ENCODE data around the gene AIRE.
"Not testable (repeated sequence)": the region's sequence is repeated elsewhere in the genome, so short reads cannot be mapped to it uniquely, and the experiment has no call there.

AIRE gene

GRCh38 chr21:44291936-44292811 is 6.5 kb downstream of the AIRE start:
- DNase-seq (ENCODE audit: low spot score), result no peak

DNA sequence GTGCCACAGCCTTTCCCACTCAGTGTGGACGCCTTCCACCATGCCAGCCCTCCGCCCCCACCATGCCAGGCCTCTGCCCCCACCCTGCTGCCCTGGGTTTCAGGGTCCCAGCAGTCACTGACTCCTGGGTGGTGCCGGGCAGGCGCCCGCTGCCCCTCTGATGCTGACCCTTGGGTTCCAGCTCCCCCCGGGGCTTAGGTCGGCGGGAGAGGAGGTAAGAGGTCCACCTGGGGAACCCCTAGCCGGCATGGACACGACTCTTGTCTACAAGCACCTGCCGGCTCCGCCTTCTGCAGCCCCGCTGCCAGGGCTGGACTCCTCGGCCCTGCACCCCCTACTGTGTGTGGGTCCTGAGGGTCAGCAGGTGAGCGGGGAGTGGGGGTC is 7.1 kb downstream of the AIRE start:
- DNase-seq (ENCODE audit: low spot score), result no peak

DNA sequence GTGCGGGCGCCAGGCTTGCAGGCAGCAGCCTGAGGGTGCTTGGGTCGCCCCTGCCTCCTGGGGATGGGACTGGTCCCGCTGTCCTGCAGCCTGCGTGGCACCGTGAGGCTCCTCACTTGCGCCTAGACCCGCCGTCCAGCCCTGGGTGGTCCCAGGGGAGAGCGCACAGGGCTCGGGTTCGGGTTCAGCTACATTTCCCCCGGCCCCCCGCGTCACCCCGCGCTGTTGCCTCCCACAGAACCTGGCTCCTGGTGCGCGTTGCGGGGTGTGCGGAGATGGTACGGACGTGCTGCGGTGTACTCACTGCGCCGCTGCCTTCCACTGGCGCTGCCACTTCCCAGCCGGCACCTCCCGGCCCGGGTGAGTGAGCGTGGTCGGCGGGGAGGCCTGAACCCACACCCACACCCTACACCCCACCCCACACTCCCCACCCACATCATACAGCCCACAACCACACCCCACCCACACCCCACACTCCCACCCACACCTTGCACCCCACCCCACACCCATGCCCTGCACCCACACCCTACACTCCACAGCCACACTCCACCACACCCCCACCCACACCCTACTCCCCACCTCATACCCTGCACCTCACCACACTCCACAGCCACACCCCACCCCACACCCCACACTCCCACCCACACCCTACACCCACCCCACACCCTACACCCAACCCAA is 8.0 kb downstream of the AIRE start:
- DNase-seq (ENCODE audit: low spot score), result no peak

GRCh38 chr21:44294391-44295162 is 8.9 kb downstream of the AIRE start:
- DNase-seq (ENCODE audit: low spot score), result peak; percentile 53

GRCh38 chr21:44295163-44295573 is 9.5 kb downstream of the AIRE start:
- no peak for DNase-seq (ENCODE audit: low spot score)

- no peak for DNase-seq (ENCODE audit: low spot score)
Observed at GRCh38 chr21:44295646-44296045, 10.0 kb downstream of the AIRE start.

DNA sequence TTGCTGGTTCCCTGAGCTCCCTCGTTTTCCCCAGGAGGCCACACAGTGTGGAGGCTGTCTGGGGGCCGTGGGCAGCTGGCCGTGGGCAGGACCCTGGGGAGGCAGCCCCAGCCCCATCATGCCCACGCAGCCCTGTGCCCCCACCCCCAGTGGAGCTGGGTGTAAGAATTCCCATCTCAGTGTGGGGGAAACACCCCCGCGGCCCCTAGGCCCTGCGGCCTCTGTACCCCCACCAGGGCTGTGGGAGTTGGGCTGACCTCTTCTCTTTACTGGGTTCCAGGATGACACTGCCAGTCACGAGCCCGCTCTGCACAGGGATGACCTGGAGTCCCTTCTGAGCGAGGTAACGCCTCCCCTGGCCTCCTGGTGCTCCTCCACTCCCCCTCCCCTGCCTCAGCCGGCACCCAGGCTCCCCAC is 10.4 kb downstream of the AIRE start:
- DNase-seq (ENCODE audit: low spot score), result no peak

DNA sequence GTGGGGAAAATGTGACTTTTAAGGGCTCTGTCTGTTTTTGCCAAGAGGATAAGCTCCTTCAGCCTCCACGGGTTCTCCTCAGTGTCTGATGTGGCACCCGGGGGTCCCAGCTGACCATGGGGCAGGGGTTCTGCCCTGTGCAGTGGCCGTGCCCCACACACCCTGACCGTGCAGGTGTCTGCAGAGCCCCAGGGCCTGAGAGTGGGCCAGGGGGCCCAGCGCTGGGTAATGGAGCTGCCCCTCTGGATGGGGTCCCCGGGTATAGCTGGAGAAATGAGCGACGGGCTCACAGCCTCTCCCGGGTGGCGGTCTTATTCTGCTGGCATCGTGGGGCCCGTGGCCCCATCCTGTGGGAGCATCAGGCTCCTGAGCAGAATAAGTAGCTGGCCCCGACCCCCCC is 11.2 kb downstream of the AIRE start:
- no peak for DNase-seq (ENCODE audit: low spot score)

GRCh38 chr21:44297525-44298290 is 12.0 kb downstream of the AIRE start:
- peak; percentile 95 for DNase-seq (ENCODE audit: low spot score)

- no peak for DNase-seq (ENCODE audit: low spot score)
Observed at GRCh38 chr21:44298301-44298700, 12.6 kb downstream of the AIRE start.

GRCh38 chr21:44299085-44299457 is 13.4 kb downstream of the AIRE start:
- DNase-seq (ENCODE audit: low spot score), result no peak

- DNase-seq (ENCODE audit: low spot score), result peak; percentile 91
Observed at GRCh38 chr21:44299458-44300261, 14.0 kb downstream of the AIRE start, which contains the start of gene PFKL. Gene PFKL (plus strand): TSS chr21:44300053. CDS start chr21:44300106, 53 bp downstream.

DNA sequence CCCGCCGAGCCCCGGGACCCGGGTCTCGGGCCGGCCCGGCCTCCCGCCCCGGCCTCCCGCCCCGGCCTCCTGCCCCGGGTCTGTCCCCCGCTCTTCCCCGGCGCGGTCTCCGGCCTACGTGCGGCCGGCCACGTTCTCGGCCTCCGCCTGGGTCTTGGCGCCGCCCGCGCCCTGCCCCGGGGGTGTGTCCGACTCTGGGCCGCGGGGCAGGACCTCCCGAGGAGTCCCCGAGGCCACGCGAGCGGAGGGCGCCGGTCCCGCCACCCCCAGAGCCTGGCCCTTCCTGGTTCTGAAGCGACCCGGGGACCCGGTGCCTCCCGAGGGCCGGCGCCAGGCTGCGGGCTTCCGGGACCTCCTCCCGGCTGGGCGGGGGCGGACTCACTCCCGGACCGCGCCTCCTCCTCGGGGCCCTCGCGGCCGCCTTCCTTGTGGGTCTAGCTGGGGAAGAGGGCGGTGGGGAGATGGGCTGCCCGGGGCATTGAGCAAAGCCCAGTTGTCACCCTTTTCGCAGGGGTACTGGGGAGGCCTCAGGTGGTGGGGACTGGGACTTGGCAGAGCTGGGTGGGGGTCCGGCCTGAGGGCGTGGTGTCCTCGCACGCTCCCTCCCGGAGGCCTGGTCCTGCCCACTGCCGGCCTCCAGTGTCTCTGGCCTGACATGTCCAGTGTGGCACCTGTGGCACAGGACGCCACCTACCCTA is 14.7 kb downstream of the AIRE start:
- peak; percentile 87 for DNase-seq (ENCODE audit: low spot score)

DNA sequence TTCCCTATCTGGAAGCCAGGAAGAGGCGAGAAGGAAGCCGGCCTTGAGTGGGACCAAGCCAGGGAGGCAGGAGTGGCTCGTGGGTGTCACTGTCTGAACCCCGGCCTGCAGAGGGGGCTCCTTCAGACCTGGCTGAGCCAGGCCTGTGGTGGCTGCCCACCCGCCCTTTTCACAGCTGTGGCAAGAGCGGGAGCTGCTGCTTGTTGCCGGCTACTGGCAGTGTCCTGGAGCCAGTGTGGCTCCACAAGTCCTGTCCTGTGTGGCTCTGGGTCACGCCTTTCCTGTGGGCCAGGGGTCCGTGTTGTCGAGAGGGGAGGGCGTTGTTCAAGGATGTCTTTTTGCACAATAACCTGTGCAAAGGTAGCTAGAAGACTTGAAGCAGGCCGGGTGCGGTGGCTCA is 15.5 kb downstream of the AIRE start:
- no peak for DNase-seq (ENCODE audit: low spot score)

DNA sequence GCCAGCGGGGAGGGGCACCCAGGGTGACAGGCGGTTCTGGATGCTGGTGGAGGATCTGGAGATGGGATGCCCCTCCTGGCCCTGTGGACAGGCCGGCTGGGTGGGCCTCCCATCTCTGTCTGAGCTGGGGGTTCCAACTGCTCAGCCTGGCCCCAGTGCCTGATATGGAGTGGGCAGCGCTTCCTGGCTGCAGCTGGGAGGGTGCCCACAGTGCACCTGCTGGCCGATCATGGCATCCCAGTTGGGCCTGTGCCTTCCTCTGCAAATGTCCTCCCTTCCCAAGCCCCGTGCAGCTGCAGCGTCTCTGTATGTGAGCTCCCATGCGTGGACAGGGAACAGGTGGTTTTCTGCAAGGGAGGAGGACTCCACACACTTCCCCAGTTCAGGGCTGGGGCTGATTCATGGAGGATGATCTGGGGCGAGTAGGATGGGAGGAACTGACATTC is 16.3 kb downstream of the AIRE start:
- no peak for DNase-seq (ENCODE audit: low spot score)

DNA sequence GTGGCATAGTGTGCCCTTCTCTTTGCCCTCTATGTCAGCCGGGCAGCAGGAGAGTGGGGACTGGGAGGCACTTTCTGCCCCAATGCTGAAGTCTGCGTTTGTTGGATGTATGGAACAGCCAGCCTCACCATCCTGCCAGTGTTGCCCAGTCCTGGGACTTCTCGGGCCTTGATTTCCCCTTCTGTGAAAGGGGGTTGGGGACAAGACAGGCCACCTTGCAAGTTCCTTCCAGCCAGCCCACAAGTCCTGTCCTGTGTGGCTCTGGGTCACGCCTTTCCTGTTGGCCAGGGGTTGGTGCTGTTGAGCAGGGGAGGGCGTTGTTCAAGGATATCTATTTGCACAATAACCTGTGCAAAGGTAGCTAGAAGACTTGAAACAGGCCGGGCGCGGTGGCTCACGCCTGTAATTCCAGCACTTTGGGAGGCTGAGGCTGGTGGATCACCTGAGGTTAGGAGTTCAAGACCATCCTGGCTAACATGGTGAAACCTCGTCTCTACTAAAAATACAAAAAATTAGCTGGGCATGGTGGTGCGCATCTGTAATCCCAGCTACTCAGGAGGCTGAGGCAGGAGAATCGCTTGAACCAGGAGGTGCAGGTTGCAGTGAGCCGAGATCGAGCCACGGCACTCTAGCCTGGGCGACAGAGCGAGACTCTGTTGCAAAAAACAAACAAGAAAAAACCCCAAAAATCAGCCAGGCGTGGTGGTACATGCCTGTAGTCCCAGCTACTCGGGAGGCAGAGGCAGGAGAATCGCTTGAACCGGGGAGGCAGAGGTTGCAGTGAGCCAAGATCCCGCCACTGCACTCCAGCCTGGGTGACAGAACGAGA is 17.1 kb downstream of the AIRE start:
- not testable (repeated sequence) for DNase-seq (ENCODE audit: low spot score)

DNA sequence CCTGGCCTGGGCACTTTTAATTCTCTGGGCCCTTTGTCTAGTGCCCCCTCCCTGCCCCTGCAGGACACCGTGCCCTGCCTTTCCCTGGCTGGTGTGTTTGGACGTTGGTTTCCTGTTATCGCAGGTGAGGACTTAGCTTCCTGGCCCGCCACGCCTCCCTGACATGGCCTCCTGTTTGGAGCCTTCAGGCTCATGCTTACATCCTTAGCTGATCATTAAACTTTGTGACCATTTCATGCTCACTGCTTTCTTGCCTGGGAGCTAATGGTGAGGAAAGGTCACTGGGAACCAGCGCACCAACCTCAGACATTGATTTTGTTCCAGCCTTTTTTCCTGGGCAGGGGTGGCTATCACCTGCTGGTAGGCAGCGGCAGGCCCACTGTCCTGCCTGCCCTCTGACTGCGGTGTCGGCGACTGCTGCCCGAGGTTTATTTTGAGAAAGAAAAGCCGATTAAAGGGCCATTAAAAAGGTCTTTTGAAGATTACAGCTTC is 17.9 kb downstream of the AIRE start:
- DNase-seq (ENCODE audit: low spot score), result no peak

GRCh38 chr21:44304011-44304616 is 18.4 kb downstream of the AIRE start:
- DNase-seq (ENCODE audit: low spot score), result no peak

DNA sequence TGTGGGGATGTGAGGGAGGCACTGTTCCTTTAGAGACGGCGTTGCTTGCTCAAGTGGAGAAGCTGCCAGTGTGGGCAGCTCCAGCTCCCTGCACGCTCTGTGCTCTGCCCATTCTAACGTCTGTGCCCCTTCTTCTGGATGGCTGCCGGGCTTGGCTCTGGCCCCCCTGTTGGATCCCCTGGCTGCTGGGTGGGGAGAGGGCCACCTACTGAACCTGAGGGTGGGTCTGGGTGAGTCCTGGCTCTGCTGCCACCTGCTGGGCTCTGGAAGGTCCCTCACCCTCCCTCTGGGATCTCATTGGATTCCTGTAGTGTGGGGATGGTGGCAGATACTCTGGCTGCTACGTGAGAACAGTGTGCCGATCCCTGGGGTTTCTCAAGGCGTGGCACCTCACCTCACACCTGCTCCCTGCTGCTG is 19.2 kb downstream of the AIRE start:
- peak; percentile 68 for DNase-seq (ENCODE audit: low spot score)

Data from AG08395 (cell line).